ENCODE results near the gene LYPD6B. TPM values are rescaled to one million over a fixed set of nuclear protein-coding genes. Genes with fewer than 3 reads are reported as not detected.

Gene LYPD6B
- total and polyA plus RNA-seq, 2 donors (not counting 3 experiments of a cell fraction or from before 2014, with no cell fraction given) = not detected

GRCh38 chr2:149173220-149173619 is 134.7 kb downstream of the LYPD6B start:
- BruUV-seq (replicated peaks) = no TSS peak
- Histone ChIP-seq H3K4me2 (ENCODE audit: insufficient read depth, low read length) (no peak overlapping the region), H3K27me3 (ENCODE audit: control insufficient read depth in 2 of 2, insufficient read depth in 2 of 2, low read length in 2 of 2) (no peaks in the 10 kb centered on the region), H2AFZ (ENCODE audit: low read depth, low read length) (no peak overlapping the region), H3K4me3 (replicated peaks in 1 of 3; ENCODE audit: insufficient read depth in 1 of 3, low read depth in 1 of 3, low read length in 3 of 3) (no peak overlapping the region), H3K79me2 (ENCODE audit: control insufficient read depth, insufficient read depth, low read length) (no peaks in the 10 kb centered on the region), H3K9me3 (replicated peaks; ENCODE audit: control insufficient read depth, insufficient read depth, low read length) (no peaks in the 10 kb centered on the region), H3K27ac (ENCODE audit: insufficient read depth, low read depth, low read length) (no peak overlapping the region), H3K9ac (replicated peaks; ENCODE audit: extremely low read depth, insufficient read depth, low read length) (no peak overlapping the region), H3K4me1 (ENCODE audit: control insufficient read depth, extremely low read depth, insufficient read depth, low read length) (no peaks in the 10 kb centered on the region), H4K20me1 (replicated peaks; ENCODE audit: control insufficient read depth, extremely low read depth, insufficient read depth, low read length) (no peaks in the 10 kb centered on the region), H3K9me1 (replicated peaks; ENCODE audit: control insufficient read depth, extremely low read depth, insufficient read depth, low read length) (no peaks in the 10 kb centered on the region), H3K36me3 (ENCODE audit: control insufficient read depth in 2 of 2, extremely low read depth in 1 of 2, insufficient read depth in 2 of 2, low read length in 2 of 2) (no peaks in the 10 kb centered on the region)
- DNase-seq (ENCODE audit: low read depth, low spot score) (no peak), FAIRE-seq (no peak)
- CTCF ChIA-PET = no interaction called here
- no peak for TF ChIP-seq FOS (IDR thresholded peaks at IDR 0.05; ENCODE audit: borderline replicate concordance, insufficient read depth, low read length)
- no peak for TF ChIP-seq CTCF (IDR thresholded peaks at IDR 0.05; ENCODE audit: extremely low read depth in 1 of 2, insufficient read depth in 1 of 2, low read depth in 1 of 2, low read length in 2 of 2)
- no peak for TF ChIP-seq POLR2AphosphoS5 (IDR thresholded peaks at IDR 0.05; ENCODE audit: insufficient read depth, low read depth, low read length)
- no peak for TF ChIP-seq EZH2 (IDR thresholded peaks at IDR 0.05; ENCODE audit: borderline replicate concordance, low read depth, low read length, severe bottlenecking)
- TF ChIP-seq POLR2A (IDR thresholded peaks at IDR 0.05; ENCODE audit: low read depth, low read length) = no peak
- no peak for TF ChIP-seq JUN (IDR thresholded peaks at IDR 0.05; ENCODE audit: borderline replicate concordance, insufficient read depth, insufficient read length, low read depth)
- TF ChIP-seq MYC (IDR thresholded peaks at IDR 0.05; ENCODE audit: low read depth, low read length) = no peak
- TF ChIP-seq GATA2 (IDR thresholded peaks at IDR 0.05; ENCODE audit: insufficient read depth, insufficient read length, low read depth, low read length) = no peak
- no peak for TF ChIP-seq MAX (IDR thresholded peaks at IDR 0.05; ENCODE audit: insufficient read depth, insufficient read length)
- dilution Hi-C loops (cut with MboI; ENCODE audit: extremely low pct_ligation_motif_present, low sequenced_read_pairs) (no loop called here), intact Hi-C loops (cut with micrococcal nuclease) (no loop called here)
- POLR2A ChIA-PET = no interaction called here

Measured in endothelial cell of umbilical vein (primary cell).